ENCODE results near the gene IGF1R.

Gene IGF1R

GRCh38 chr15:98625614-98626013, 22.7 kb upstream of the IGF1R start:
- Histone ChIP-seq H3K4me2 (no peak overlapping the region), H2AFZ (ENCODE audit: low read depth) (no peak overlapping the region), H3K4me1 (ENCODE audit: low read depth, poor library complexity, severe bottlenecking) (no peaks in the 10 kb centered on the region), H3K27ac (no peak overlapping the region), H3K36me3 (ENCODE audit: insufficient read depth) (no peaks in the 10 kb centered on the region), H3K27me3 (ENCODE audit: insufficient read depth, low read depth) (no peaks in the 10 kb centered on the region), H3K4me3 (IDR thresholded peaks at IDR 0.05; ENCODE audit: insufficient read depth, low read depth, low read length) (no peak overlapping the region), H4K20me1 (ENCODE audit: insufficient read depth) (no peaks in the 10 kb centered on the region), H3K9ac (no peak overlapping the region), H3K79me2 (ENCODE audit: insufficient read depth, low read depth) (no peaks in the 10 kb centered on the region)
- no peak for TF ChIP-seq CTCF (conservative IDR thresholded peaks at IDR 0.05; ENCODE audit: low read depth, low read length)

GRCh38 chr15:98626153-98626552, 22.2 kb upstream of the IGF1R start:
- no peak for TF ChIP-seq CTCF (conservative IDR thresholded peaks at IDR 0.05; ENCODE audit: low read depth, low read length)
- Histone ChIP-seq H3K4me2 (no peak overlapping the region), H2AFZ (ENCODE audit: low read depth) (no peak overlapping the region), H3K27me3 (ENCODE audit: insufficient read depth, low read depth) (no peaks in the 10 kb centered on the region), H3K36me3 (ENCODE audit: insufficient read depth) (no peaks in the 10 kb centered on the region), H3K4me1 (ENCODE audit: low read depth, poor library complexity, severe bottlenecking) (no peaks in the 10 kb centered on the region), H3K9ac (no peak overlapping the region), H3K79me2 (ENCODE audit: insufficient read depth, low read depth) (no peaks in the 10 kb centered on the region), H3K27ac (no peak overlapping the region), H3K4me3 (IDR thresholded peaks at IDR 0.05; ENCODE audit: insufficient read depth, low read depth, low read length) (no peak overlapping the region), H4K20me1 (ENCODE audit: insufficient read depth) (no peaks in the 10 kb centered on the region)

GRCh38 chr15:98628216-98628615, 20.1 kb upstream of the IGF1R start:
- Histone ChIP-seq H2AFZ (ENCODE audit: low read depth) (no peak overlapping the region), H3K36me3 (ENCODE audit: insufficient read depth) (no peaks in the 10 kb centered on the region), H3K9ac (no peak overlapping the region), H3K4me2 (no peak overlapping the region), H3K4me3 (IDR thresholded peaks at IDR 0.05; ENCODE audit: insufficient read depth, low read depth, low read length) (no peak overlapping the region), H3K27ac (no peak overlapping the region), H3K4me1 (ENCODE audit: low read depth, poor library complexity, severe bottlenecking) (no peaks in the 10 kb centered on the region), H3K79me2 (ENCODE audit: insufficient read depth, low read depth) (no peaks in the 10 kb centered on the region), H3K27me3 (ENCODE audit: insufficient read depth, low read depth) (no peaks in the 10 kb centered on the region), H4K20me1 (ENCODE audit: insufficient read depth) (no peaks in the 10 kb centered on the region)
- TF ChIP-seq CTCF (conservative IDR thresholded peaks at IDR 0.05; ENCODE audit: low read depth, low read length) = no peak

GRCh38 chr15:98635848-98636247, 12.5 kb upstream of the IGF1R start:
- no peak overlapping the region for H3K4me3 ChIP-seq (IDR thresholded peaks at IDR 0.05; ENCODE audit: insufficient read depth, low read depth, low read length)
- no peak overlapping the region for H3K9ac ChIP-seq
- no peak overlapping the region for H3K27ac ChIP-seq
- H3K4me2 ChIP-seq = no peak overlapping the region
- no peak overlapping the region for H2AFZ ChIP-seq (ENCODE audit: low read depth)
- no peaks in the 10 kb centered on the region for H4K20me1 ChIP-seq (ENCODE audit: insufficient read depth)
- no peak for TF ChIP-seq CTCF (conservative IDR thresholded peaks at IDR 0.05; ENCODE audit: low read depth, low read length)
- H3K79me2 ChIP-seq (ENCODE audit: insufficient read depth, low read depth) = no peaks in the 10 kb centered on the region
- no peaks in the 10 kb centered on the region for H3K27me3 ChIP-seq (ENCODE audit: insufficient read depth, low read depth)
- H3K36me3 ChIP-seq (ENCODE audit: insufficient read depth) = no peaks in the 10 kb centered on the region
- no peaks in the 10 kb centered on the region for H3K4me1 ChIP-seq (ENCODE audit: low read depth, poor library complexity, severe bottlenecking)

GRCh38 chr15:98643115-98643514, 5.2 kb upstream of the IGF1R start:
- H4K20me1 ChIP-seq (ENCODE audit: insufficient read depth) = no peaks in the 10 kb centered on the region
- peaks cover 17% of the 10 kb centered on the region for H3K79me2 ChIP-seq (ENCODE audit: insufficient read depth, low read depth)
- H3K9ac ChIP-seq = no peak overlapping the region
- no peak overlapping the region for H2AFZ ChIP-seq (ENCODE audit: low read depth)
- peaks cover 10% of the 10 kb centered on the region for H3K4me1 ChIP-seq (ENCODE audit: low read depth, poor library complexity, severe bottlenecking)
- no peak overlapping the region for H3K27ac ChIP-seq
- no peaks in the 10 kb centered on the region for H3K27me3 ChIP-seq (ENCODE audit: insufficient read depth, low read depth)
- H3K4me3 ChIP-seq (IDR thresholded peaks at IDR 0.05; ENCODE audit: insufficient read depth, low read depth, low read length) = no peak overlapping the region
- H3K4me2 ChIP-seq = no peak overlapping the region
- no peaks in the 10 kb centered on the region for H3K36me3 ChIP-seq (ENCODE audit: insufficient read depth)
- no peak for TF ChIP-seq CTCF (conservative IDR thresholded peaks at IDR 0.05; ENCODE audit: low read depth, low read length)

All from KMS-11 (cell line).